Iris pigment epithelial cell (primary cell): ENCODE results near the gene CNBP.
"Not testable (repeated sequence)": the region's sequence is repeated elsewhere in the genome, so short reads cannot be mapped to it uniquely, and the experiment has no call there.

Source experiments
- DNase-seq: peaks from one replicate; pipeline ENCODE4 v3.0.0-alpha.2; 2011; ENCODE audit warnings: low read depth

CNBP gene

GRCh38 chr3:129183569-129184395 is at the start of gene CNBP:
TSS of gene CNBP (minus strand) at chr3:129183896. CDS start at chr3:129171757, 12,139 bp downstream.
- peak; percentile 96 for DNase-seq

- peak; percentile 52 for DNase-seq
Observed at GRCh38 chr3:129231331-129232119, 47.8 kb upstream of the CNBP start.

DNA sequence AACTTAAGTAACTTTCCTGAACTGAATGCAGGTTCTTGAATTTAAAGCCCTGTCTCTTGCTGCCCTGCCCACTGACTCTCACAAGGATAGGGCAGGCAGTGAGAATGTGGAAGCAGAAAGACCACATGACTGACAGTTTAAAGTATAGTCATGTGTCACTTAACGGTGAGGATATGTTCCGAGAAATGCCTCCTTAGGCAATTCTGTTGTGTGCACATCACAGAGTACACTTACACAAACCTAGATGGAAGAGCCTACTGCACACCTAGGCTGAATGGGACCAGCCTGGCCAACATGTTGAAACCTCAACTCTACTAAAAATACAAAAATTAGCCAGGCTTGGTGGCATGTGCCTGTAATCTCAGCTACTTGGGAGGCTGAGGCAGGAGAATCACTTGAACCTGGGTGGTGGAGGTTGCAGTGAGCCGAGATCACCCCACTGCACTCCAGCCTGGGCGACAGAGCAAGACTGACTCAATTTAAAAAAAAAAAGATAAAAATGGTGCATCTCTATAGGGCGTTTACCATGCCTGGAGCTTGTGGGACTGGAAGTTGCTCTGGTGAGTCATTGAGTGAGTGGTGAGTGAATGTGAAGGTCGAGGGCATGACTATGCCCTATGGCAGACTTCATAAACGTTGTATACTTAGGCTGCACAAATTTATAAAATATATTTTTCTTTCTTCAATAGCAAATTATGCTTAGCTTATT is 46.8 kb upstream of the CNBP start:
- DNase-seq, result peak; percentile 88

DNA sequence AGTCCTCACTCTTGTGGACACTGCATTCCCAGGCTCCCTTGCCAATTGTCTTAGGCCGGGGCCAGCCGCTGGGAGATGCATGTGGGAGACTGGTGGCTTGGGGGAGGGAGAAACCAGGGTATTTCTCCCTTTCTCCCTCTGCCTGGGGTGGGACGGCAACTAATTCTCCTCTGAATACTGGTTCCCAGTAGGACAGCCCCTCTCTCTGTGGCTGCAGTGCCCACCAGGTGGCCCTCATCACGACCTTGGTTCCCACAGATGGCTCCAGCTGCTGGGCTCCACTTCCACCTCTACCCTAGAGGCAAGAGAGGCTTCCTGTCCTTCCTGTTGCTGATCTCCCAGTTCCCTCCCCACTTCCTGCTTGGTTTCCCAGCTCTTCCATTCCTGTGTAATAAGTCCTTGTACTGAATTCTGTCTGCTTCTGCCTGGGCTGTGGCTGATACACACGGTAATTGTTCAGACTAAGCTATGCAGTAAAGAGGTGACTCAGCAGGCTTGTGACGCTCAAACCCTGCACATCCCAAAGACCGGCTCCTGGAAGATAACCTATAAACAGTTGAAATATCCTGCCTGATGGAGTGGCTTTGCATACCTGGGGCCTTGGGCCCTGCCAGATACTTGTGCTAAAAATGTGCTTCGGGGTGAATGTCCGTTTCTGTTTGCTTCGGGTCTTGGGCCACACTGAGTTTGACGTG is 45.3 kb upstream of the CNBP start:
- DNase-seq, result peak; percentile 86

- DNase-seq, result peak; percentile 95
Observed at GRCh38 chr3:129226374-129226773, 42.7 kb upstream of the CNBP start.

DNA sequence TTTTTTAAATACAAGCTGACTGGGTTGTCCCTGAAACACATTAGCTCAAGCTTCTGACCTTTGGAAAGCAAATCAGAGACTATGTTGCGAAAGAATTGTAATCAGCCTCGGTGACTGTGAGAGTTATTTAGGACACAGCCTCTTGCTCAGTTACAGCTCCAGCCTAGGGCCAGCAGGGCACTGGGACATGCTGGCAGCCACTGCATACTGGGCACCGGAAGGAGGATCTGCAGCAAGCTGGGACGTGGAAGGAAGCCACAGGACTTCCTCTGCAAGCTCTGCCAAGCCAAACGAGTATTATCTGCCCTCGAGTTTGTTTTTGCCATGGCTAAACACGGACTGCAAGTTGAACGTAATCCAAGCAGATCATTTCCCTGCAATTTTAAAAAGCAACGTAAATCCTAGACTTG is 41.3 kb upstream of the CNBP start:
- DNase-seq, result peak; percentile 83

DNA sequence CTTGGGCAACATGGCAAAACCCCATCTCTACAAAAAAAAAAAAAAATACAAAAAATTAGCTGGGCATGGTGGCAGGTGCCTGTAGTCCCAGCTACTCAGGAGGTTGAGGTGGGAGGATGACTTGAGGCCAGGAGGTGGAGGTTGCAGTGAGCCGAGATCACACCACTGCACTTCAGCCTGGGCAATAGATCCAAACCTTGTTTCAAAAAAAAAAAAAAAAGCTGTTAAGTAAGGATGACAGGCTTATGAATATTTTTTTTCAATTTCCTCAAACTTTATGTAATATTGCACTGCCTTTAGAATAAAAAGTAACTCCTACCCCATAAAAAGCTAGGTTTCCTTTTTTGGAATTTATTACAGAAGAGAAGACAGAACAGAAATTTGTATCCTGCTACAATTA is 40.7 kb upstream of the CNBP start:
- DNase-seq, result not testable (repeated sequence)

GRCh38 chr3:129218742-129219141 is 35.0 kb upstream of the CNBP start:
- DNase-seq, result no peak

DNA sequence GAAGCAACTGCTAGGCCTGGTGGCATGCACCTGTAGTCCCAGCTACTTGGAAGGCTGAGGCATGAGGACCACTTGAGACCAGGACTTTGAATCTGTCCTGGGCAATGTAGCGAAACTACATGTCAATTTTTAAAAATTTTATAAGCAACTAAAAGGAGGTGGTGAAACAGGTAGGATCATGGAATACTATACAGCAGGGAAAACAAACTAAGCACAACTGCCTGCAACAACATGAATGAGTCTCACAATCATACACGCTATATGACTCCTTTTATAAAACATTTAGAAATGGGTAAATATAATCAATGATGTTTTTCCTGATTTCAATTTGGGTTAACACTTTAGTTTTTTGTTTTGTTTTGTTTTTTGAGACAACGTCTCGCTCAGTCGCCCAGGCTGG is 29.5 kb upstream of the CNBP start:
- DNase-seq, result no peak

- DNase-seq, result peak; percentile 71
Observed at GRCh38 chr3:129211772-129212171, 28.1 kb upstream of the CNBP start.

DNA sequence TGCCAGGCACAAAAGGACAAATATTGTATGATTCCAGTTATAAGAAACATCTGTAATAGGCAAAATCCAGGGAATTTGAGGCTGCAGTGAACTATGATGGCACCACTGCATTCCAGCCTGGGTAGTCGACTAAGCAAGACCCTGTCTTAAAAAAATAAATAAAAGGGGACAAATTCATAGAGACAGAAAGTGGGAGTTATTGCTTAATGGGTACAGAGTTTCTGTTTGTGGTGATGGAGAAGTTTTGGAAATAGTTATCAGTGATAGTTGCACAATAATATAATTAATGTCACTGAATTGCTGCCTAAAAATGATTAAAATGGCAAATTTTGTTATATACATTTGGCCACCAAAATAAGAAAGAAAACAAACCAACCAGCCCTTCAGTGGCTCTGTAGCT is 27.6 kb upstream of the CNBP start:
- DNase-seq, result no peak

DNA sequence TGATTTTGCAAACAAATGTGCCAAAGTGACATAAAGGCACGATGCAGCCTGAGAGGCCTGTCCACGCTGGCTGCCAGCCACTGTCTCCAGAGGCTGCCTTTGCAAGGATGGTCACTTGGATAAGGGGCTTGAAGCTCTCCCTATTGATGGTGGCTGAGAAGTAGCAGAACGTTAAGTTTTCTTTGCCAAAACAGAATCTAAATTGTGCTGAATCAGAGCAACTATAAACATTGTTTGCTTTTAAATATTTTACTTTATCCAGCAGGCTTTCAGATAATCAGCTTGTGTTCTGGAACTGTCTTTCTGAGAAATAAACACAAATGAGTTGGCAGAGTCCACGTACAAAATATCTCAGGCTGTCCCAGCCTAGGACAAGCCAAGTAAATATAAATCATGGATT is 23.8 kb upstream of the CNBP start:
- no peak for DNase-seq

GRCh38 chr3:129205109-129205832 is 21.6 kb upstream of the CNBP start:
- no peak for DNase-seq

DNA sequence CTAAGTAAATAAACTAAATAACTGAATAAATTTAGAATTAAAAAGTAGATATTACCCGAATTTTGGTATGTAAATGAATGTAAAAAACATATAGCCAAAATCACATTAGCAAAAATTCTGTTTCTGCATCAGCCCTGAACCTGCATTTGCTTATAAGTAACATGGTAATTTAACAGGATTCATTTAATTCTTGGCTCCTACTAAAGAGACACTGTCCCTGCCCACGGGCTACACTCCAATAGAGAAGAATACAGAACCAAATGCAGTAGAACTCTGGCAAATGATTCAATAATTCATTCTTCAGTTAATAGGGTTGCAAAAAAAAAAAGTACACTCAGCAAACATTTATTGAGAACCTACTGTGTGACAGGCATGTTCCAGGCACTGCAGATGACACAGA is 20.8 kb upstream of the CNBP start:
- no peak for DNase-seq

- no peak for DNase-seq
Observed at GRCh38 chr3:129199366-129199765, 15.7 kb upstream of the CNBP start.

GRCh38 chr3:129197321-129197720 is 13.6 kb upstream of the CNBP start:
- no peak for DNase-seq

- no peak for DNase-seq
Observed at GRCh38 chr3:129196601-129197000, 12.9 kb upstream of the CNBP start.

GRCh38 chr3:129195731-129196256 is 12.1 kb upstream of the CNBP start:
- peak; percentile 97 for DNase-seq

DNA sequence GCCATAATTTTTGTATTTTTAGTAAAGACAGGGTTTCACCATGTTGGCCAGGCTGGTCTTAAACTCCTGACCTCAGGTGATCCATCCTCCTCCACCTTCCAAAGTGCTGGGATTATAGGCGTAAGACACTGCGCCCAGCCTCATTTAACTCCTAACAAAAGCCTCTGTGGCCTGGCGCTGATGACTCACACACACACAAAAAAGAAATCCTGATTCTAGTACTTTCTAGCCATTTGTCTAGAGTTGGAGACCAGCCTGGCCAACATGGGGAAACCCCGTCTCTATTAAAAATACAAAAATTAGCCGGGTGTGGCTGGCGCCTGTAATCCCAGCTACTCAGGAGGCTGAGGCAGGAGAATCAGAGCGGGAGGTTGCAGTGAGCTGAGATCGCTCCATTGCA is 6.1 kb upstream of the CNBP start:
- DNase-seq, result not testable (repeated sequence)

DNA sequence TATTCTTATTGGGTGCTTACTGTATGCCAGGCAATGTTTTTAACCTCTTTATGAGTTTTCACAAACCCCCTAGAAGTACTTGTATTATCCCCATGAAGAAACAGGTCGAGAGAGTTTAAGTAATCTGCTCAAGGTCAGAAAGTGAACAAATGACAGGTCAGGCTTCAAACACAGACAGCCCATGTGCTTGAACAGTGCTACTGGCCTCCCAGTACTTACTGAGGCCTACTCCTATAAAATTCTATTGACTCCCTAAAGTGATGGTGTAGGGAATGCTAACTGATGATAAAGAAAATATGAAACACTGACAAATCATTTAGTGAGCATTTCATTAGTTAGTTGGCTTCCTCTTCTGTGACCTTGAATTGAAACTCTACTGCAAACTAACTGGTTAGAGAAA is 4.2 kb upstream of the CNBP start:
- DNase-seq, result no peak

GRCh38 chr3:129185783-129186182 is 2.1 kb upstream of the CNBP start:
- DNase-seq, result no peak
